ENCODE results near the gene FKRP.

DNA sequence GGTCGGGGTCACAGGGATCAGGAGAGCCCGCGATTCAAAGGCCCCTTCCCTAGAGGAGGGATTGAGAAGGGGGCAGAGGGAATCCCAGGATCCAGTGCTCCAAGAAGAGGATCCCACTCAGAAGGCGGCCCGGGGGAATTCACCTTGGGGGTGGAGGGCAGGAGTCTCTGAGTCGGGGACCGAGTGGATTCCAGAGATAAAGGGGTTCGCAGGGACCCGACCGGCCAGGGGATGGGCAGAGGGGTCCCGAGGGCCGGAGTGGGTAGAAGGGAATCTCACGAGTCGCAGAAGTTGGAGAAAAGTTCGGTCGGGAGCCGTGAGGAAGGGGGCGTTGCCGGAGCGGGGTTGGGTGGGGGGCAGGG is 29.2 kb upstream of the FKRP start:
- TF ChIP-seq POLR2A (IDR thresholded peaks at IDR 0.05) (no peak), EP300 (IDR thresholded peaks at IDR 0.05) (no peak), POLR2AphosphoS5 (IDR thresholded peaks at IDR 0.05) (no peak)
- TF ChIP-seq, protein P1, sequence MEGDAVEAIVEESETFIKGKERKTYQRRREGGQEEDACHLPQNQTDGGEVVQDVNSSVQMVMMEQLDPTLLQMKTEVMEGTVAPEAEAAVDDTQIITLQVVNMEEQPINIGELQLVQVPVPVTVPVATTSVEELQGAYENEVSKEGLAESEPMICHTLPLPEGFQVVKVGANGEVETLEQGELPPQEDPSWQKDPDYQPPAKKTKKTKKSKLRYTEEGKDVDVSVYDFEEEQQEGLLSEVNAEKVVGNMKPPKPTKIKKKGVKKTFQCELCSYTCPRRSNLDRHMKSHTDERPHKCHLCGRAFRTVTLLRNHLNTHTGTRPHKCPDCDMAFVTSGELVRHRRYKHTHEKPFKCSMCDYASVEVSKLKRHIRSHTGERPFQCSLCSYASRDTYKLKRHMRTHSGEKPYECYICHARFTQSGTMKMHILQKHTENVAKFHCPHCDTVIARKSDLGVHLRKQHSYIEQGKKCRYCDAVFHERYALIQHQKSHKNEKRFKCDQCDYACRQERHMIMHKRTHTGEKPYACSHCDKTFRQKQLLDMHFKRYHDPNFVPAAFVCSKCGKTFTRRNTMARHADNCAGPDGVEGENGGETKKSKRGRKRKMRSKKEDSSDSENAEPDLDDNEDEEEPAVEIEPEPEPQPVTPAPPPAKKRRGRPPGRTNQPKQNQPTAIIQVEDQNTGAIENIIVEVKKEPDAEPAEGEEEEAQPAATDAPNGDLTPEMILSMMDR (IDR thresholded peaks at IDR 0.05): no peak

Measured in stomach (tissue), 4 donors.